NCI-H187 treated with DMSO at 0.1 percent for 48 hours (cell line): ENCODE results near the gene PRDM5.
"Not testable (repeated sequence)": the region's sequence is repeated elsewhere in the genome, so short reads cannot be mapped to it uniquely, and the experiment has no call there.

ENCODE experiments used
- DNase-seq: peaks from one replicate; lab custom pipeline; 2025; lab: John Stamatoyannopoulos, UW

Gene PRDM5

DNA sequence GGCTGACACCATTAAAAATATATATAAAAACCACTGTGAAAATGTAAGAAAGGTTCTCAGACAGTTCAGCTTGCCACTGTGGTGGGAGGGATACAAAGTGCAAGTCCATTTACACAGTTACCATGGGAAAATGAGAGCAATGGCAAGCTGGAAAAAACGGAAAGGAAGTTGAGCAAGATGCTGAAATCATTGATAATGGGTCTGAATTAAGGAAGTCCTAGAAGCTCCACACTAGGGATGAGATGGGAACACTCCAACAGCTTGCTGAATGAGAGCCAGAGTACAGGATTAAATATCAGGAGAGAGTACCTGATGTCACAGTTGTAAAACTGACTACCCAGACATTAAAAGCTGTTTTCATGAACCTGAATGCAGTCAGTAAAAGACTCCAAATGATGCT lies 218.6 kb downstream of the PRDM5 start:
- no peak for DNase-seq

DNA sequence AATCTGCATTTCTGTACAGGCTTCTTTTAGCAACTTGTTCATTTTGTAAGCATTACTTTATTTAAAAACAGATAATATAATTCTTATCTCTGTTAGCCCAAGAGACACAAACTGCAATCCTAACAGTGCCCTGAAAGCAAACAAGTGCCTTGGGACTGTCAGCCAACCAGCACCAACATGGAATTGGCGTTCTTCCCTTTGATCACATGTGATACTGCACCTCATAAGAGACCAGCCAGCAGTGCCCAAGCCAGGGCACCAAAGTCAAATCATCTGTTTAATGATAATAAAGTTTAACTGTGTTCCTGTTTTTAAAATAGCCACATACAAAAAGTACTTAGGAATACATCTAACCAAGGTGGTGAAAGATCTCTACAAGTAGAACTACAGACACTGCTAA lies 223.2 kb downstream of the PRDM5 start:
- no peak for DNase-seq

DNA sequence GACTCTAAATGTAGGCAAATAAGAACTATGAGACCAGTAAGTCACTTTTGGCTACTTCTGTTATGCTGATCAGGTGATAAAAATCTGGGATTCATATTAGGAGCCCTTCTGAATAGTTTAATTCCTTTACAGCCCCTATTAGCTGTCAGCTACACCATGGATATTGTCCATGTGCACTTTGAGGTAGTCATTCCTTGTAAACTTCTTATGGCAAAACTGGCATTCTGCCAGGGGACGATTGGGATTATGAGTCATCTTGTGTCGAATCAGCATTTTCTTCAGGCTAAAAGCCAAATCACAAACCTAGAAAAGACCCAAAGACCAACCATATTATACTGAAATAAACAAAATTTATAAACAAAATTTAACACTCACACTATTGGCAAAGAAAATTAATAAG lies 227.6 kb downstream of the PRDM5 start:
- no peak for DNase-seq

DNA sequence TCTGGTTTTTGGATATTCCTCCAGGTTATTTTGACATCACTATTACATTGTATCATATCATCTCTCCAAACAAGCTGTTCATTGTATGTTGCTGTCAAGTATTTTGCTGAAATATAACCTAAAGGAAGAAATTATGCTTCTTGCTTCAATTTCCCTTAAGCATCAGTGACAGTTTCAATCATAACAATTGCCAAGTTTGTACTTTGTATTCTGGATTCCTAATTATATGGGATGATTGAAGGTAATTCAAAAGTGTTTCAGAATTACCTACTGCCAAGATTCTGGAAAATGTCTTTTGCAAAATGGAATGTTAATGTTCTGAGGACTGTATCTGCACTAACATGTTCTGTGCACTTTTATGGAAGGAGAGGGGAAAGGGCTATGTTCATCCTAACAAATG lies 228.7 kb downstream of the PRDM5 start:
- no peak for DNase-seq

DNA sequence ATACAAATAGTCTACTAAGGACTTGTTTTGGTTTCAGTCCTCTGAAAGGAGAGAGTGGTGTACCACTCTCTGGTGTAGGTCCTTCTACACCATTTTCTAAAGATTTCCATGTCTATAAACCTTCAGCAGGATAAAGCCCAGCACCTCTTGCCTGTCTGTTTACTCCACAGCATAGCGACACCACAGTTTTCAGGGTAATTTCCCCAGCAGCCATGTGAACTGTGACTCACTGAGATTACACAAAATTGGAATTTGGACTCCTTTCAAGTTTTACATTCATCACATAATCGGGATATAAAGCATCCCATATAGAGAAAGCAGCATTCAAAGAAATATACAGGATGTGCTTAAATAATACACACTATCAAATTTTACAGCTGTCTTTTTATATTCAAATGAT lies 229.6 kb downstream of the PRDM5 start:
- no peak for DNase-seq

DNA sequence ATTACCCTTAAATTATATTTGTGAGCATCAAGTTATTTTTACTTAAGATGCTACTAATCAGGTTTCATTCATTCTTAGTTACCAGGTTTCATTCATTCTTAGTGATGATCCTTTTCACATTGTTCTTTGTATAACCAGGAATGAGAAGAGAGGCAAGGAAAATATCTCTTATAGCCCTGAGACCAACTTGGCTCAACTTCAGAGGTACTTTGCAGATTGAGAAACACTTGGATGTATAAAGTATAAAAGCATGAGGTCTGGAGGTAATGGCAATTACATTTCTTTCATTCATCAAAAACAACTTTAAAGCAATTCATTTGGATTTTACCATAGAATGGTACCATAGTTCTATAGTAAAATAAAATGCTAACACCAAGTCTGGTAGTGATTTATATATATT lies 231.0 kb downstream of the PRDM5 start:
- no peak for DNase-seq

DNA sequence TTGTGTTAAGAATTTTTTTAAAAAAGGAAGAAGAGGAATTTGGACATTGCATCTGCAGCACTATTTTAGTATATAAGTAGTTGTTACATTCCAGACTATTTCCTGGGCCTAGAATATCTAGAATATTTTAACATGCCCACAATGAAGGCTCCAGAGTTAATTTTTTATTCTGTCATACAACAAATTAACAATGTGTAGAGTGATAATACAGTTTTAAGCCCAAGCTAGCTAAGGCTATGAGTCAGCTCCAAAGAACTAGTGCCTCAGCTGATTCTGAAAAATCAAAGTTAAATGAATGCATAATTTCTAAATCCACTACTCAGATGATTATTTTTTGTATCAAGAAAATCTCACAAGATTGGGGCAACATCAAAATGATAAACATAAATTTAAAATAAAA lies 231.4 kb downstream of the PRDM5 start:
- DNase-seq = no peak

DNA sequence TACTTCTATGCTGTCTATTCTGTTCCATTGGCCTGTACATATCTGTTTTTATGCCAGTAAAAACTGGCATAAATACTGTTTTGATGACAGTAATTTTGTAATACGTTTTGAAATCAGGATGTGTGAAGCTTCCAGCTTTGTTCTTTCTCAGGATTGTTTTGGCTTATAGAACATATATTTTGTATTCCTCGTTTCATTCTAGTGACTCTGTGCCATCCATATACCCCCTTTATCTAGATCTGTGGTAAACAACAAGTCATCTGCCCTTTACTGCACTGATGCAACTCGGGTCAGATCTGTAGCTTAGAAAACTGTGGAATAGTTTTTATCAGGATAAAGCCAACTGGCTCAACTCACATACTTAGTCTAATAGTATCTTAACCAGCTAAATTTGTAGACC lies 233.7 kb downstream of the PRDM5 start:
- DNase-seq = no peak

DNA sequence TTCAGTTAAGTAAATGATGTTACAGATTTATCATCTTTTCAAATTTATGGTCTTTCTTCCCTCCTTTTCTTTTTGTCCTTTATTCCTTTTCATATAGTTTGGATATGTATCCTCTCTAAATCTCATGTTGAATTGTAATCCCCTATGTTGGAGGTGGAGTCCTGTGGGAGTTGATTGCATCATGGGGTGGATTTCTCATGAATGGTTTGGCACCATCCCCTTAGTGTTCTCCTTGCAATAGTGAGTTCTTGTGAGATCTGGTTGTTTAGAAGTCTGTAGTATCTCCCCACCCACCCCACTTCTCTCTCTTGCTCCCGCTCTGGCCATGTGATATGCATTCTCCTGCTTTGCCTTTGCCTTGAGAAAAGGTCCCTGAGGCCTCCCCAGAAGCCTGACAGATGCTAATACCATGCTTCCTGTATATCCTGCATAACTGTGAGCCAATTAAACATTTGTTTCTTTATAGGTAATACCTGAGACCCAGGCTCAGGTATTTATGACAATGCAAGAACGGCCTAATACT lies 236.7 kb downstream of the PRDM5 start:
- no peak for DNase-seq

DNA sequence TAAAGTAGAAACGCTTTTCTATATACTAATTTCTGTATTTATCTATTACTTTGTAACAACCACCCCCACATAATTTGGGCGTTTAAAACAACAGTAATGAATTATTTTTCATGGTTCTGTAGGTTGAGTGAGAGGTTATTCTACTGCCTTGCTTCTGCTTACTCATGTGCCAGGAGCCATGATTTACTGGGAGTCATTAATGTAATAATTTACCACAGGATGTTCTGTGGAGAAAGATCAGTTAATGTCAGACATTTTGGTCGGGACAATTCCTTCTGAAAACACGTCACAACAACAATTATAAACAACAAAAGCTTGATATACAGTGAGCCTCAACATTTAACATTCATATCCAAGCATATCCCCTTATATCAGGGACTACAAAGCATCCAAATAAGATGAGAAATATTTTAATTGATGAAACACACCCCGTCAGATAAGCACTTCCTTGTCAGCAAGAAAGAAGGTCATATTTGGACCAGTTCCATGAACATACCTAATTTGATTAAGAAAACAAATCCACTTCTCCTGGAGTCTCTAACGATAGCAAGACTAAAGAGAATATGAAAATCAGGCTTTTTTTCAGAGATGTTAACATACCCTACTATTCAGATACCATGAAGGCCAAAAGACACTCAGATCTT lies 238.5 kb downstream of the PRDM5 start:
- no peak for DNase-seq

DNA sequence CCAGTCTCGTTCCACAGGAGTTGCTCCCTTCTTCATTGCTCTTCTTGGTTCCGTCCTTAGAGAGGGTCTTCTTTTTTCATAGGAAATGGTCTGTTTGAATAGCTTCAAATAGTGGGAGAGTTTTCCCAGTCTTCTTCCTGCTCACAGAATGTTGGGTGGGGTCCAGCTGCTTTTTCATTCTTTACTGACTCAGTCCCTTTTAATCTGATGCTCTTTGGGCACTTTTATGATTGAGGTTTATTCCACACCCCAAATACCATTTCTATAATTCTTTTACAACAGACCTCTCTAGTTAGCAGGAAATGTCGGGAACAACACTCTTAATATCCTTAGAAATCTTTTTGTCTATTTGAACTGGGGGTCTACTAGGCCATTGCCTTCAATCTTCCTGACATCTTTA lies 239.5 kb downstream of the PRDM5 start:
- no peak for DNase-seq

DNA sequence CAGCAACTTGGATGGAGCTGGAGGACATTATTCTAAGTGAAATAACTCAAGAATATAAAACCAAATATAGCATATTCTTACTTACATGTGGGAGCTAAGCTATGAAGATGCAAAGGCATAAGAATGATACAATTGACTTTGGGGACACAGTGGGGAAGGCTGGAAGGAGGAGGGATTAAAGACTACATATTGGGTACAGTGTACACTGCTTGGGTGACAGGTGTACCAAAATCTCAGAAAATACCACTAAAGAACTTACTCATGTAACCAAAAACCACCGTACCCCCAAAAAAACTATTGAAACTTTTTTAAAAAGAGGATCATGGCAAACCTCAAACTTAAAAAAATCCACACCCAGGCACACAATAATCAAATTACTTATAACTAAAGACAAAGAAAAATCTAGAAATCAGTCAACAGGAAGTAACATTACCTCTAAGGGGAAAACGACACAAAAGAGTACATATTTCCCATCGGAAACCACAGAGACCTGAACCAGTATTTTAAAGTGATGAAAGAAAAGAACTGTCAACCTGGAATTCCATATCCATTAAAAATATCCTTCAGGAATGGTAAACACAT lies 241.8 kb downstream of the PRDM5 start:
- no peak for DNase-seq

DNA sequence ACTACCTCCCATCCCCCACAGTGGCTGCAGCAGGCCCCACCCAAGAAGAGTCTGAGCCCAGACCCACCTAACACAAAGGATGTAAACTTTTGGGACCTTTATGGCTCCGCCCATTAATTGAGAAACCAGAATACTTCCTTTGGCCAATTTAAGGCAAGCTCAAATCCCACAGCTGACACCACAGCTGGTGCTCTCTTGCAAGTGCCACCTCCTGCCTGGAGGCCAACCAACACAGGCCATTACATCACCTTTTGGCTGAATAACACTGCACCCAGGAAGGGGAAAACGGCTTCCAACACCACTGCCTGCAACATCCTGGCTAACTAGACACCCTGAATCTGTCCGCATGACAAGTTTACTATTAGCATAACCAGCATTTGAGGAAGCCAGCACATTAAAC lies 248.8 kb downstream of the PRDM5 start:
- DNase-seq = no peak

DNA sequence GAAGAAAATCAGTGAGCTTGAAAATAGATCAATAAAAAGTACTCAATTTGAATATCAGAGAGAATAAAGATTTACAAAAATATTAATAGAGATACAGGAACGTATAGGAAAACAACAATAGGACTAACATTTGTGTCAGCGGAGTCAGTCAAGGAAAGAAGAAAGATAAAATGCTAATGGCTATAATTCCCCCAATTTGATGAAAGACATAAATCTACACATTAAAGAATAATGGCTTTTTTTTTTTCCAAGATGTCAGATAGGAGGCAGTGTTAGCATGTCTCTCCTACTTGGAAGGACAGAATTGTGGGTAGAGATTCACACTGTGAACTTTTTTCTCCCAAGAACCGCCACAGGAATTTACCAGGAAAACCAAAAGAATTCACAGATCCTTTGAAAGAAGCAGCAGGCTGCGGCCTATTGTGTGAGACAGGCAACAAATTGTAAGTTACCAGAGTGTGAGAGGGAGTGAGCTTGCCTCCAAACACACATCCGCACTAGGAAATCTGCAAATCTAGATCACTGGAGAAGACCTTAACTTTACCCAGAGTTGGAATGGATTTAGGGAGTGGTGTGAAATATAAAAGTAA lies 249.9 kb downstream of the PRDM5 start:
- no peak for DNase-seq

DNA sequence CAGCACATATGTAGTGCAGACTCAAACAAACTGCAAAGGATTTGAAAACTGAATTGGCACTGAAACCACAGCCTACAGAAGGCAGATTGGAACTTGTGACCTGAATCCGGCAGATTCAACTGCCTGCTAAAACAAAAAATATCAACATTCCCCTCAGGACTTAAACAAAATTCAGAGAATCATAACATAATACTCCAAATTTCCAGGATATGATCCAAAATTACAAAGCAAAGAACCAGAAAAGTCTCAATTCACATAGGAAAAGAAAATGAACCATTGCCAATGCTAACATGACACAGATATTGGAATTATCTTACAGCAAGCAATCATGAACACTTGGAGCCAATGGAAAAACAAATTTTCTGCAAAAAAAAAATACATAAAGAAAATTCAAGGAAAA lies 250.4 kb downstream of the PRDM5 start:
- DNase-seq = no peak

DNA sequence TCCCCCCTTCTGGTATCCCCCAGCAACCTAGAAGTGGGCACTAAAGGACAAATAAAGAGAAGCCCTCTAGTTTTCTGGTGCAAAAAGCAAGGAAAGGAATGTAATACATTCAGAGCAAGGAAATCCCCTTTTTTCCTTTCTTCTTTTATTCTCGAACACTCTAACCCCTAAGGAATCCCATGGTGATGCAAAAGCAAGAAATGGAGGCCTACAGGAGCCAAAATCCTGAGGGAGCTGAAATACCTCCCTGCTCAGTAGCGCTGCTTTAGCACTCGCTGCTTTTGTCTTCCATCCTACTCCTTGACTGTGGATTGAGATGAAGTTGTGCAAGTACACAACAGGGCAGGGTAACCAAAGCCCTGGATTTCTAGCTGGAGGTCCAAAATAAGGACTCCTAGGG lies 251.0 kb downstream of the PRDM5 start:
- DNase-seq = no peak

DNA sequence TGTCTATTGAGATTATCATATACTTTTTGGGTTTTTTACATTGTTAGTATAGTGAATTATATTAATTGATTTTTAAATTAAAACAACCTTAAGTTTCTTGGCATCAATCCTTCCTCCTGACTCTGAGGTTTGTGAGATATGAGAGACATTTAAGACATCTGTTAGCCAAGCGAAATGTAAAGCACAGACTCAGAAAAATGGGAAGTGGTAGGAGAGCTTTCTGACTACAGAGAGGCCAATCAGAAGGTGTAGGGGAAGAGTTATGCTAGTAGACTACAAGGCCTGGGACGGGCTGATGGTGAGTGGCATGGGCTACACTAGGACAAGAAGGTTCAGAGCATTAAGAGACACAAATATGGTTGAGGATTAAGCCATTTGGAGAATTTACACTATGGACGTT lies 255.4 kb downstream of the PRDM5 start:
- DNase-seq = no peak

DNA sequence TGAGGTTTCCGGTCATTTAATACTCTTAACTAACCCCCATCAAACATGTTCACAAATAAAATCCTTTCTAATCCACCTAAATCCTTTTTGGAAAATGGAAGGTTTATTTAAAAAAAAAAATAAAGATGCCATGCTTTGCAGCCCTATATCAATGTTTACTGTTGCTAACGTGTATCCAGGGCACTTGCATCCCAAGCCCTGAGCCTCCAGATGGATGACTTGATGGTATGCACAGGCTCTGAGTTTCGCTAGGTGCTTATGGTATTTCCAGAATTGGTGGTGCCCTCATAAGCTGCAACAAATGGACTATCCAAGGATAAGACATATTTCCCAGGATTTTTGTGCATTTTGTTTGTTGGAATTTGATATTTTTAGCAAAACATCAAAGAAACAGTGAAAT lies 257.7 kb downstream of the PRDM5 start:
- DNase-seq = no peak

DNA sequence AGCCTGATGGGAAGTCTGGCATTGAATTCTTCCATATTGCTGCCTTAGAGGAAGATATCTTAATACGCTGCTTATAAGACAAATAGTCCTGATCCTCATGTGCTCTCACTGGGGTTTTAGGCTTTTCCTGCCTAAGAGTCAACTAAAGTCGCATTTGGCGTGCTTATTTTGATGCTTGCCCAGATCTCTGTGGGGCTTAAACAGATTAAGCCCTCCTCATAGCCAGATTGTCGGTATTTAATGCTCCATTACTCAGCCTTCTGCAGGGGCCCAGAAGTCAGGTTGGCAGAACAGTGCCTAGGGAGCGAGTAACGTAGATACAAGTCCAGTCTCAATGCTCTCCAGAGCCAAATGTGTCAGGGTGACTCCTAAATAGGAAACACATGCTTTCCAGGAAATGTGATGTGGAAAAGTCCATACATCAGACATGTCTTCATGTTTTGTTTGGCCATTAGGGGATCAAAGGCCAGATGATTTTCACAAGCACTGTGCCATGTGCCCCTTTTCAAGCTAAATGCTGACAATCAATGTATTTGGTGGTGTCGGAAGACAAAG lies 262.8 kb downstream of the PRDM5 start:
- DNase-seq = no peak

DNA sequence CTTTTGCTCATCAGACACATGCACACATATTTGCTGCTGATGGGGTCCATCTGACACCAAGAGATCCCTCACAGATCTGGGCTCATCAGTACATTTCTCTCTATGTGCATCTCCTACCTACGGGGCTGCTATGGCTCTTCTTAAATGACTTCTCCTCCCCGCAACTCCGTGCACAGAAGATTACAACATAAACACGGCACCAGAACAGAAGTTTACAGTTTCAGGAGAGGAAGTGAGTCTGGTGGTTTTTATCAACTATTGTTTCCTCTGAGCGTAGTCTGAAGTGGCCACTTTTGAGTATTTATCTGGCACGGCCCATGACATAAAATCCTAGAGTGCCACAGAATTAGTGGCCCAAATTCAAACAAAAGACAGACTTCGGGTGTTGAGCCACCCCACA lies 263.8 kb downstream of the PRDM5 start:
- no peak for DNase-seq

DNA sequence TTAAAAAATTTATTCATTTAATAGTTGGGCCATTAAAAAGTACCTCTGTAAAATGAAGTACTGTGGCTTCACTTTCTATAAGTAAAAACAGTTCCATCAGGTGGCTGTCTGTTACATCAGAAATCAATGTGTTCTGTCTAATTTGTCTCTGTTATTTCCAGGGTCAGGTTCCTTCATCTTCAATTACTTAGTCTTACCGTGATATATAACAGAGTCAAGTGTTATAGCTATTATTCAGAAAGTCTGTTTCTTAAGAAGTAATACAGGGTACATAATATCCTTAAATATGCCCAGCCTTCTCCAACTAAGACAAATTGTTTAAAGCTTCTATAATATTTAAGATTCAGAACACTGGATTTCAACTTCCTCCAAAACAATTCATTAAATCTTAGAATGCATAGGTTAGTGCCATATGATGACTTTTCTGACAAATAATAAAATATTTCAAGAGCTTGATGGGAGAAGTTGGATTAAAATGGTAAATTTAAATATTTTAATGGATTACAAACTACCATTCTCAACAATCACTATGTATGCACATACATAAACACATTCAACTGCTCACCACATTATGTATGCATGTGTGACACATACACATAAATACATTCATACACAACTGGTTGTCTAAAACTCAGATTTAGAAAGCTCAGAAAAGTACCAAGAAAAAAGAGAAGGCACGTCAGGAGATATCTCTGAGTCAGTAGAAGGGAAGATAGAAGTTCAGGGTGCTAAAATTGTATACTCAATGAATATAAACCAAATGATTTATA lies 268.5 kb downstream of the PRDM5 start:
- DNase-seq = no peak

DNA sequence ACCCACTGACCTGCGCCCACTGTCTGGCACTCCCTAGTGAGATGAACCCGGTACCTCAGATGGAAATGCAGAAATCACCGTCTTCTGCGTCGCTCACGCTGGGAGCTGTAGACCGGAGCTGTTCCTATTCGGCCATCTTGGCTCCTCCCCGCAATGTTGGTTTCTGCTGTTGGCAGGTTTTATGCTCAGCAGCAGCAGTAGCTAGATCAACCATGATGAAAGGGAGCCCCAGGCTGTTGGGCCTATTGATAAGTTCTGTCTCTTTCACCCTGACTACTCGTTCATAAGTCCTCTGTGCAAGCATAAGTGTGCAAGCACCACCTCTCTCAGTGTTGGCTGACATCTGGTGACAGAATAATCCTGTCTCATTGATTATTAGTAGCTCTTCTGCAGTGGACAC lies 274.2 kb downstream of the PRDM5 start:
- DNase-seq = not testable (repeated sequence)
